Nephron progenitor cell (in vitro differentiated cells): ENCODE results near the gene KIF1B.

Experiments
- DNase-seq: peaks from one replicate; pipeline ENCODE4 v3.0.0; 2021
- H3K27ac Mint-ChIP-seq: 2 replicates; pipeline ENCODE4 v1.8.0; 2021; ENCODE audit warnings: mild to moderate bottlenecking, moderate library complexity, mixed read lengths
- H3K27me3 Mint-ChIP-seq: 2 replicates; pipeline ENCODE4 v1.8.0; 2021; ENCODE audit warnings: mild to moderate bottlenecking, low read depth, mixed read lengths; ENCODE audit not compliant: poor library complexity
- H3K36me3 Mint-ChIP-seq: 2 replicates; pipeline ENCODE4 v1.8.0; 2021; ENCODE audit warnings: low read depth, mixed read lengths
- H3K4me1 Mint-ChIP-seq: 2 replicates; pipeline ENCODE4 v1.8.0; 2021; ENCODE audit warnings: mixed read lengths
- H3K4me3 Mint-ChIP-seq: 2 replicates; pipeline ENCODE4 v1.8.0; 2021; ENCODE audit warnings: mild to moderate bottlenecking, moderate library complexity, mixed read lengths
- H3K9me3 Mint-ChIP-seq: 2 replicates; pipeline ENCODE4 v1.8.0; 2021; ENCODE audit warnings: mild to moderate bottlenecking, moderate library complexity, mixed read lengths
- TF ChIP-seq, protein P1 (sequence below): fragments of 200-600 bp; sonication (generic); IDR thresholded peaks from 2 replicates; pipeline ENCODE4 v1.5.0; 2021; ENCODE audit warnings: antibody characterized with exemption

Gene KIF1B

DNA sequence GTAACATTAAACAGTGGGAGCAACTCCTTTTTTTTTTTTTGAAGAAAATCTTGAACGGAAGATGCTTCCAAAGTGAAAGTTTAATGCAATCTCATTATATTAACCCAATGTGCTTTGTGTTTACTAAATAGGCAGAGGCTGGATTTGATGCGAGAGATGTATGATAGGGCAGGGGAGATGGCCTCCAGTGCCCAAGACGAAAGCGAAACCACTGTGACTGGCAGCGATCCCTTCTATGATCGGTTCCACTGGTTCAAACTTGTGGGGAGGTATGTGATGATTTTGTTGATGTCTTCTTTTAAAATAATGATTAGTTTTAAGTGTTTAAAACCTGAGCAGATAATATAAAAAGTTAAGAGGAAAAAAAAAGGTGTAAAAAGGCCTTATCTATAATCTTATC is 114.3 kb downstream of the KIF1B start:
- Mint-ChIP-seq H3K9me3 (no peaks in the 10 kb centered on the region), H3K4me1 (peaks cover 22% of the 10 kb centered on the region), H3K36me3 (peaks cover 44% of the 10 kb centered on the region), H3K4me3 (no peak overlapping the region), H3K27ac (no peak overlapping the region), H3K27me3 (peaks cover 3% of the 10 kb centered on the region)
- no peak for DNase-seq
- TF ChIP-seq, protein P1, sequence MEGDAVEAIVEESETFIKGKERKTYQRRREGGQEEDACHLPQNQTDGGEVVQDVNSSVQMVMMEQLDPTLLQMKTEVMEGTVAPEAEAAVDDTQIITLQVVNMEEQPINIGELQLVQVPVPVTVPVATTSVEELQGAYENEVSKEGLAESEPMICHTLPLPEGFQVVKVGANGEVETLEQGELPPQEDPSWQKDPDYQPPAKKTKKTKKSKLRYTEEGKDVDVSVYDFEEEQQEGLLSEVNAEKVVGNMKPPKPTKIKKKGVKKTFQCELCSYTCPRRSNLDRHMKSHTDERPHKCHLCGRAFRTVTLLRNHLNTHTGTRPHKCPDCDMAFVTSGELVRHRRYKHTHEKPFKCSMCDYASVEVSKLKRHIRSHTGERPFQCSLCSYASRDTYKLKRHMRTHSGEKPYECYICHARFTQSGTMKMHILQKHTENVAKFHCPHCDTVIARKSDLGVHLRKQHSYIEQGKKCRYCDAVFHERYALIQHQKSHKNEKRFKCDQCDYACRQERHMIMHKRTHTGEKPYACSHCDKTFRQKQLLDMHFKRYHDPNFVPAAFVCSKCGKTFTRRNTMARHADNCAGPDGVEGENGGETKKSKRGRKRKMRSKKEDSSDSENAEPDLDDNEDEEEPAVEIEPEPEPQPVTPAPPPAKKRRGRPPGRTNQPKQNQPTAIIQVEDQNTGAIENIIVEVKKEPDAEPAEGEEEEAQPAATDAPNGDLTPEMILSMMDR, result no peak

DNA sequence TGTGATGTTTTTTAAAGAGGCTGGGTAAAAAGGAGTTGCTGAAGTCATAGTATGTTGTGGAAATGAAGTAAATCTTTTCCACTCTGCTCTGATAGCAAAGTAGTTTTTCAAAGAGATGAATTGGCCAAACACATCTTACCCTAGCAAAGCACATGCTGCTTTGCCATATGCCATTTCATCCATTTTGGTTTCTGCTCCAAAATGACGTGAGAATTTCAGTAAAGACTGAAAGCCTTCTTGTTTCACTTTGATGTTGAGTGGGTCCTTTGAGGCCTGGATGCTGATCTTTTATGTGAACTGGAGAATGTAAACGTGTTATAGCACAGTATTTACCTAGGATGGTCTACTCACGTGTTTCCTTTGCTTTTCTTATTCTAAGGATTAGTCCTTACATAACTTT is 115.2 kb downstream of the KIF1B start:
- H3K36me3 Mint-ChIP-seq, result peaks cover 45% of the 10 kb centered on the region
- TF ChIP-seq, protein P1, result no peak
- H3K4me3 Mint-ChIP-seq, result no peak overlapping the region
- H3K9me3 Mint-ChIP-seq, result no peaks in the 10 kb centered on the region
- no peak for DNase-seq
- H3K27me3 Mint-ChIP-seq, result peaks cover 3% of the 10 kb centered on the region
- peaks cover 14% of the 10 kb centered on the region for H3K4me1 Mint-ChIP-seq
- H3K27ac Mint-ChIP-seq, result peak overlapping the region; percentile 85

DNA sequence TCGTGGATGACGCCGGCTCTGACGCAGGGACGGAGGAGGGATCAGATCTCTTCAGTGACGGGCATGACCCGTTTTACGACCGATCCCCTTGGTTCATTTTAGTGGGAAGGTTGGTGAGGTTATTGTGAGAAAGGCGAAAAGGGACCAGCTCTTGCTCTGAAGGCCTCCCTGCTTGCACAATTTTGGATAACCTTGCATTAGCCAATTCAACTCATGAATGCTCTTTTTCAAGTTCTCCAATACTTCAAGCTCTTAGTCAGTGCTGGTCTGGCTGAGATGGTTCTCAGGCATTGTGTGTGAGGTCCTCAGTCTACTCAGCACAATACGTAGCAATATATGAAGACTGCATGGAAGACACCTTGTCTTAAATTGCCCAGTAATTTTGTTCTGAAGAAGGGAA is 115.9 kb downstream of the KIF1B start:
- no peaks in the 10 kb centered on the region for H3K9me3 Mint-ChIP-seq
- DNase-seq, result no peak
- no peak overlapping the region for H3K4me3 Mint-ChIP-seq
- peaks cover 3% of the 10 kb centered on the region for H3K27me3 Mint-ChIP-seq
- peaks cover 52% of the 10 kb centered on the region for H3K36me3 Mint-ChIP-seq
- peaks cover 14% of the 10 kb centered on the region for H3K4me1 Mint-ChIP-seq
- TF ChIP-seq, protein P1, result no peak
- H3K27ac Mint-ChIP-seq, result peak overlapping the region; percentile 85

DNA sequence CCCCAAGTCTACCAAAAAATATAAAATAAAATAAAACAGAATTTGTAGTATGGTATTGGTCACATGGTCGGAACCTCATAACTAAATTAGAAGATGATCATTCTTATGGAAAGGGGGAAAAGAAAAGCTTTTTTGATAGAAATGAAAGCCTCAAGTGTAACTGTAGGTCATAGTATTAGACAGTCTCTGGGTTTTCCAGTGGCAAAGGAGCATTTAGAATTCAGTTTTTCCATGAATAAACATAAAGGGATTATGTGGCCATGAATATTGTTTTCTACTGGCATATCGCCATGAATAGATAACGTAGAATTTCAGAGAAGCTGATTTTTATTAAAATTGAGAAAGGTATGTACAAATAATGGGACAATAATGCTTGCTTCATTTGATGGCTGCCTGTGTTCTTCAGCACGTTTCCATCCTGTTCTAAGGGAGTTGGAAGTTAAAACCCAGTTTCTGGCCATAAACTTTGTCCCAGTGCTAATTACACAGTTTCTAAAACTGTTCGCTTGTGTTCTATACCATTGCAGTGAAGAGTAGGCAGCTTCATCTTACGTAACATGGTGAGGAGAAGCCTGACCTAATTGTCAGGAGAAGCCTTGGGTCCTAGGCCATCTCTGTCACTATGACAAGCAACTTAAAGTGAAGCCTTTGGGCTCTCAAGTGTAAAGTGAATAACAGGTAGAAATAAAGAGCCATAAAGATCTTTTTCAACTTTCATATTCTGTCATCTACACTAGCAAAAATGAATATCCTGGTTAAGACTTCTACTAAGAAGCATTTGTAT is 118.0 kb downstream of the KIF1B start:
- Mint-ChIP-seq H3K27ac (no peak overlapping the region), H3K36me3 (peaks cover 50% of the 10 kb centered on the region), H3K9me3 (no peaks in the 10 kb centered on the region), H3K27me3 (peaks cover 3% of the 10 kb centered on the region), H3K4me1 (peaks cover 14% of the 10 kb centered on the region), H3K4me3 (no peak overlapping the region)
- DNase-seq, result no peak
- TF ChIP-seq, protein P1, result no peak

DNA sequence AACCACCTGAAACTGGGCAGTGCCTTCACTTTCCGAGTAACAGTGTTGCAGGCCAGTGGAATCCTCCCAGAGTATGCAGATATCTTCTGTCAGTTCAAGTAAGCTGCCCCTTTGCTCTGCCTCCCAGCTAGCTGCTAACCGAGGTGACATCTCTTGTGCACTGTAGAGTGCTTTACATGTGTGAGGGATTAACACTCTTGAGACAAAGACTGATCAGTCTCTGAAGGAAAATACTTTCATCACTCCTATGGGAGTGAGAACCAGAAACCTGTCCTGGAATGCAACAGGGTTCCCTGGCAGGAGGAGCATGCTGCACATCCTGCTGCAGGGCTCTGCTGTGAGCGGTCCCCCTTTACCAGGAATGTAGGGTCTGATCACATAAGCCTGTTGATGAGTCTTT is 127.1 kb downstream of the KIF1B start:
- TF ChIP-seq, protein P1, result no peak
- peak overlapping the region; percentile 83 for H3K27ac Mint-ChIP-seq
- DNase-seq, result no peak
- H3K27me3 Mint-ChIP-seq, result no peaks in the 10 kb centered on the region
- H3K4me1 Mint-ChIP-seq, result peaks cover 10% of the 10 kb centered on the region
- H3K36me3 Mint-ChIP-seq, result peaks cover 37% of the 10 kb centered on the region
- H3K9me3 Mint-ChIP-seq, result no peaks in the 10 kb centered on the region
- H3K4me3 Mint-ChIP-seq, result no peak overlapping the region

DNA sequence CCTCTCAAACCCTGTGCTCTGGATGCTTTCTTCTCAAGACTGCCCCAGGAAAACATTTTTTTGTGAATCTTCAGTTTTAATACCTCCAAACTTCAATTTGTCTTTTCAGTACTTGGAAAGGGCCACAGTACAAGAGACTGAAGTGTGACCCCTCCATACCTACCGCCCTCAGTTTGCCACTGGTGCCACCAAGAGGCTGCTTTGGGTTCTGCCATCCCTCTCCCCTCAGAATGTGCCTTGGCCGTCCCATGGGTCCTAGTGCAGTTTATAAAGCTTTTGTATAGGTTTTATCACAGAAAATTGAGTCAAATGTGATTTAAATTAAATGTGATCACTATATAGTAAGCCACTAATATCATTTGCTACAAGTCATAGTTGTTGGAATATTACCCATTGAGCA is 127.7 kb downstream of the KIF1B start:
- TF ChIP-seq, protein P1, result peak; percentile 50
- peak; percentile 41 for DNase-seq
- no peak overlapping the region for H3K27ac Mint-ChIP-seq
- H3K27me3 Mint-ChIP-seq, result no peaks in the 10 kb centered on the region
- H3K4me1 Mint-ChIP-seq, result peaks cover 10% of the 10 kb centered on the region
- no peaks in the 10 kb centered on the region for H3K9me3 Mint-ChIP-seq
- H3K36me3 Mint-ChIP-seq, result peaks cover 41% of the 10 kb centered on the region
- H3K4me3 Mint-ChIP-seq, result no peak overlapping the region
